Psoas muscle (tissue), 8 donors: Measurements from ENCODE around the gene FBXO3. TPM values are rescaled to one million over a fixed set of nuclear protein-coding genes. Genes with fewer than 3 reads are reported as not detected.

Experiments used
- ATAC-seq, 4 donors: fragments of 200-7000 bp; cut with Tn5 transposase; one replicate each; pipeline ENCODE4 v1.9.1; 2020; ENCODE audit warnings: moderate library complexity in 3 of 4, mild to moderate bottlenecking in 2 of 4
- DNase-seq, 2 donors: peaks; one replicate each; pipeline ENCODE4 v3.0.0-alpha.2; 2020
- H3K27ac ChIP-seq: fragments of 200-600 bp; one replicate; pipeline ENCODE4 v1.8.0; 2022
- H3K27me3 ChIP-seq, 3 donors: fragments of 200-600 bp in 1 of 3; one replicate each; pipeline versions ENCODE4 v1.6.1 to v1.8.0; 2013 to 2022; ENCODE audit warnings: low read length in 2 of 3, mild to moderate bottlenecking in 2 of 3, moderate library complexity in 1 of 3; ENCODE audit not compliant: insufficient read depth in 3 of 3
- H3K36me3 ChIP-seq, 2 donors: fragments of 200-600 bp in 1 of 2; one replicate each; pipeline versions ENCODE4 v1.6.1 to v1.8.0; 2013 to 2022; ENCODE audit warnings: low read depth in 1 of 2, mild to moderate bottlenecking in 1 of 2, moderate library complexity in 1 of 2; ENCODE audit not compliant: insufficient read depth in 1 of 2
- H3K4me1 ChIP-seq: fragments of 200-600 bp; one replicate; pipeline ENCODE4 v1.8.0; 2022
- H3K4me3 ChIP-seq: fragments of 200-600 bp; one replicate; pipeline ENCODE4 v1.8.0; 2022; ENCODE audit warnings: mild to moderate bottlenecking
- H3K9me3 ChIP-seq: fragments of 200-600 bp; one replicate; pipeline ENCODE4 v1.8.0; 2022
- CTCF ChIP-seq: fragments of 200-600 bp; IDR thresholded peaks from one replicate; pipeline ENCODE4 v1.8.0; 2022; ENCODE audit warnings: antibody characterized with exemption
- WGBS, 3 donors: extraction: QIAGEN DNeasy Blood & Tissue Kit; methylation state at CpG; one replicate each; pipeline versions ENCODE4 v1.1.6 to v1.1.7; 2013; 5-methylcytosine and 5-hydroxymethylcytosine counted together
- intact Hi-C, 2 donors: fragments of 100-400 bp; cut with DNase I; formaldehyde crosslinking; loops; one replicate each; pipeline versions ENCODE4 v1.11.0 to v1.14.2; 2022
- polyA plus RNA-seq, 3 donors: library from polyadenylated mRNA; stranded (reverse); fragments of 200-250 nt; gene quantifications; one replicate each; pipeline ENCODE4 v1.2.3, GENCODE V29; 2013
- total RNA-seq, 4 donors: library from RNA; stranded (reverse); fragmentation: NEBNext Ultra II Directional in 2 of 4; extraction: Animal tissue kit (Norgen Biotek cat#: 25700) in 2 of 4; gene quantifications; one replicate each; pipeline versions ENCODE4 v1.2.1 to v1.2.4, GENCODE V29; 2021 to 2023
- donor health status: healthy with polysubstance abuse.
- donor health status: DM: no; HTN: no; CAD: no; lungs with moderate emphysema.
- donor health status: Bipolar disorder and iron deficiency.
- donor health status: healthy.
- donor health status: DM: yes; HTN: yes; CAD: no.
- donor health status: DM: no; HTN: no; CAD: no.
- donor health status: DM: no; HTN: no; CAD: no.
- donor health status: DM: yes; HTN: yes; CAD: no.

FBXO3 gene
- total and polyA plus RNA-seq, 7 donors = 13.4 to 52.6 (median 36.7) TPM

GRCh38 chr11:33775832-33776470, 1.6 kb upstream of the FBXO3 start:
- Histone ChIP-seq H3K4me3 (no peak overlapping the region), H3K4me1 (peaks cover 28% of the 10 kb centered on the region), H3K27ac (no peak overlapping the region), H3K9me3 (no peaks in the 10 kb centered on the region), H3K36me3 (no peaks in the 10 kb centered on the region), H3K27me3 (no peaks in the 10 kb centered on the region)
- intact Hi-C loops = no loop called here
- DNase-seq (no peak), ATAC-seq (no peak)
- WGBS, 3 donors = 23 to 68% (median 38%) methylated on average over 1 of the region's 1 CpG
- no peak for TF ChIP-seq CTCF

- ATAC-seq (no peak), DNase-seq (no peak)
- H3K36me3 ChIP-seq = peaks cover 0 to 3% of the 10 kb centered on the region in 2 donors
- H3K4me3 ChIP-seq = peak overlapping the region; percentile 97
- no peaks in the 10 kb centered on the region for H3K27me3 ChIP-seq
- peaks cover 28% of the 10 kb centered on the region for H3K4me1 ChIP-seq
- H3K9me3 ChIP-seq = no peaks in the 10 kb centered on the region
- intact Hi-C loops = no loop called here
- WGBS, 3 donors = 81 to 90% (median 83%) methylated on average over 7 of the region's 7 CpGs
- TF ChIP-seq CTCF = no peak
- H3K27ac ChIP-seq = no peak overlapping the region
Observed at GRCh38 chr11:33775467-33775807, 1.1 kb upstream of the FBXO3 start.

GRCh38 chr11:33774736-33775466, 581 bp upstream of the FBXO3 start:
- intact Hi-C loops = no loop called here
- H3K4me1 ChIP-seq = peaks cover 28% of the 10 kb centered on the region
- H3K27me3 ChIP-seq = no peaks in the 10 kb centered on the region
- DNase-seq = no peak
- peak; percentile 25 to 51 (median 40) for ATAC-seq
- TF ChIP-seq CTCF = no peak
- peaks cover 0 to 8% of the 10 kb centered on the region in 2 donors for H3K36me3 ChIP-seq
- 3 to 9% (median 4%) methylated on average over 23 of the region's 23 CpGs for WGBS, 3 donors
- peak overlapping the region; percentile 97 for H3K4me3 ChIP-seq
- H3K27ac ChIP-seq = peak overlapping the region; percentile 92
- no peaks in the 10 kb centered on the region for H3K9me3 ChIP-seq

GRCh38 chr11:33773404-33773986, 825 bp downstream of the FBXO3 start:
- peak; percentile 28 to 47 (median 36) for ATAC-seq
- H3K27me3 ChIP-seq = no peaks in the 10 kb centered on the region
- H3K4me1 ChIP-seq = peaks cover 28% of the 10 kb centered on the region
- no peak for TF ChIP-seq CTCF
- no peaks in the 10 kb centered on the region for H3K9me3 ChIP-seq
- 4 to 5% (median 5%) methylated on average over 19 to 22 of the region's 22 CpGs for WGBS, 3 donors
- H3K36me3 ChIP-seq = peaks cover 0 to 22% of the 10 kb centered on the region in 2 donors
- peak overlapping the region; percentile 97 for H3K4me3 ChIP-seq
- intact Hi-C loops = no loop called here
- H3K27ac ChIP-seq = peak overlapping the region; percentile 92
- no peak for DNase-seq
